ENCODE measurements around the gene TSPAN1.
"Not testable (repeated sequence)": the region's sequence is repeated elsewhere in the genome, so short reads cannot be mapped to it uniquely, and the experiment has no call there.

TSPAN1 gene

DNA sequence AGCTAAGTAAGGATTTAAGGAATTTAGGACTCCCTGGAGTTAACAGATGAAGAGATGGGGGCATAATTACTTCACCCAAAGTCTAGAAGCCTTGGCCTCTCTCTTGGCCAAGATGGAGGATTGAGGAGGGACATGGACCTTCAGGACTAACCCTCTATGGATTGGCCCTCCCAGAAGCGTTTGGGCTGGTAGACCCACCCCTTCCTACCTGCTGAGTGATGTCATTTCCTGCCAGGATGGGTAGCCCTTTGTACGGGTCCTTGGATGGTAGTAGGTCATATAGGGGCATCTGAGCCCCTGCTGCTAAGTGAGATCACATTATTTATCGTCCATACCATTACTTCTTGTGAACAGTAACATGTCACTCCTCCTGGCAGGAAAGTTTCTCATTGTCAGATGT, 45.9 kb downstream of the TSPAN1 start:
- no peak for DNase-seq

DNA sequence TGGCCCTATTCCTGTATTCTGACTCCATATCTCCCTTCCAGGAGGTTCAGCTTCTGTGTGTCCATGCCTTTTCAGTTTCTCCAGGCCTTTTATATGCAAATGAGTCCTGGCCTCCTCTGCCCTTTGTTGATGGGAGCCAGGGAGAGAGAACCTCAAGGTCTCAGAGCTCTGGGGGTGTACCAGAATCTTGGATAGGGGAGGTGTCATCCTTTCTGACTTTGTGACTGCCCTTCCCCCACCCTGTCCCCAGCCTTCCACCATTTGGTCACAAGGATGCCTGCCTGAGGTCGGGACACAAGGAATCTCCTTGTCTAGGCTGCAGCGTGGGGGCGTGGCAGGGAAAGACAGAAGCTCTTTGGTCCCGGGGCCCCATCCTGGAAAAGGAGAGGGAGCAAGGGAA, 46.9 kb downstream of the TSPAN1 start:
- no peak for DNase-seq

- not testable (repeated sequence) for DNase-seq
Observed at GRCh38 chr1:46223055-46223454, 48.2 kb downstream of the TSPAN1 start.

- DNase-seq = peak; percentile 66
Observed at GRCh38 chr1:46223472-46223943, 48.6 kb downstream of the TSPAN1 start.

GRCh38 chr1:46224966-46225365, 50.1 kb downstream of the TSPAN1 start:
- no peak for DNase-seq

DNA sequence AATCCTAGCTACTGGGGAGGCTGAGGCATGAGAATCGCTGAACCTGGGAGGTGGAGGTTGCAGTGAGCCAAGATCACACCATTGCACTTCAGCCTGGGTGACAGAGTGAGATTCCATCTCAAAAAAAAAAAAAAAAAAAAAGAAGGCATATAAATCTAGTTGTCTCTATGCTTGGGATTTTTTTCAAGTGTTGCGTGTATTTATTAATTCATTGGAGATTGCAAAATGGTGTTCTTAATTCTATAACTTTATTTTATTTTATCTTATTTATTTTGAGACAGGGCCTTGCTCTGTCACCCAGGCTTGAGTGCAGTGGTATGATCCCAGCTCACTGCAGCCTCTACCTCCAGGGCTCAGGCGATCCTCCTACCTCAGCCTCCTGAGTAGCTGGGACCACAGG, 56.3 kb downstream of the TSPAN1 start:
- not testable (repeated sequence) for DNase-seq
